DMS114 treated with DMSO at 0.1 percent for 48 hours (cell line): ENCODE measurements around the gene CRYGD.
A peak's percentile ranks its signal among the peaks of the same experiment; 100 is the strongest.
"Not testable (repeated sequence)": the region's sequence is repeated elsewhere in the genome, so short reads cannot be mapped to it uniquely, and the experiment has no call there.

Experiments used
- DNase-seq: peaks from one replicate; lab custom pipeline; 2025; ENCODE audit not compliant: unreplicated experiment; lab: John Stamatoyannopoulos, UW

The CRYGD gene

DNA sequence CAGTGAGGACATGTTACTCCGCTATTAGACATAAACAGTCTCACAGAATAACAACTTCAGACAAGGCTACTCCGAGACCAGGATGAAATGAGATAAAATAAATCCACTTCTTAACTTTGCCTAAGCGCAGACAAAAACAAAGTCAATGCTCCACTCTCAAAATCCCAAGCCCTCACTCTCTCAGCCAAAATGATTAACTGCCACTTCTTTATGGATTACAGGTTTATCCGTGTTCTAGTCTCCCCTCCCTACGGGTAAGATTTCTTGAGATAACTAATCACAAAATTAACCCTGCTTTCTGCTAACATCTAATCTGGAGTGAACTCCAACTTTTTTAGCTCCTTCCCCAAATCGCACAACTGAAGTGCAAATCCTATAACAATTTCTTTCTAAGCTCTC is 6.4 kb upstream of the CRYGD start:
- DNase-seq: no peak

DNA sequence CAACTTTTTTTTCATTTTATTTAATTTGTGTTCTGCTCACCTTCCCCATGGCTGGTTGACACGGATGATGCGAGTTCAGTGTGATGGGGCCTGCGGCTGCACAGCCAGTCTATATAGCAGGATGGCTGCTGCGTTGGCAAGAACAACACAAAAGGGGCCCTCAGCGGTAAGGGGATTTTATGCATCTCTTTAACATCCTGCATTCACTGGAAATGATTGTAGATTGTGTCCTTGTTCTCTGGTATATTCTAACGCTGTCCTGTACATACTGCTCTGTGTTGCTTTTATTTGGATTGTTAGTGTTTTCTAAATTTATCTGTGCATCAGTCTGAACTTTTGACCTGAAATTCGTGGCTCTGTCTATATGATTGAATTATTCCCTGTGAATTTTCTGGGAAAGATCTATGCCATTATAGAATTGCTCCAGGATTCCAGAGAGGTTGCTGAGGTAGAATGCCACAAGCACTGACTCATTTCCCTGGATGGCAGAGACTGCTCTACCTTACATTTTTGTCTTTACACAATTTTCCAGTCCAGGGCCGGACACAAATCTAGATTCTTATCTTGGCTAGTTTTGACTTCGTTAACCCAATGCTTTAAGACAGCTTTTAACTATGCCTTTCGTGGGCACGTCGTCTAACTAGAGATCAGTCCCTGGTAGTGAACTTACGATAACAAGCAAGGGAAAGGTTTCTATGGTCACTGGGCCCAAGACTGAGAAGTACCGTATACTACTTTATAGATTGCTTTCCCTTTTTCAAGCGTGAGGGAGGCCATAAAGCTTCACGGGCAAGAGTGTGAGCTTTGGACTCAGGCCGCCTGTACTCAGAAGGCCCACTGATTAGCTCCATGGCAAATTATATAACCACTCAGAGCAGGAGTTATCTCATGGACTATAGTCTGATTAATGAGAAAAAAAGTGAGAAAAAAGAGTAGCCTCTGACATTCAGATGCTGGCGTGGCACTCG is 5.7 kb upstream of the CRYGD start, which contains the start of gene CRYGC:
CRYGC (minus strand) TSS at position 85 of the 968 bp plus-strand sequence; CDS start at position 49, 36 bp downstream.
- no peak for DNase-seq

DNA sequence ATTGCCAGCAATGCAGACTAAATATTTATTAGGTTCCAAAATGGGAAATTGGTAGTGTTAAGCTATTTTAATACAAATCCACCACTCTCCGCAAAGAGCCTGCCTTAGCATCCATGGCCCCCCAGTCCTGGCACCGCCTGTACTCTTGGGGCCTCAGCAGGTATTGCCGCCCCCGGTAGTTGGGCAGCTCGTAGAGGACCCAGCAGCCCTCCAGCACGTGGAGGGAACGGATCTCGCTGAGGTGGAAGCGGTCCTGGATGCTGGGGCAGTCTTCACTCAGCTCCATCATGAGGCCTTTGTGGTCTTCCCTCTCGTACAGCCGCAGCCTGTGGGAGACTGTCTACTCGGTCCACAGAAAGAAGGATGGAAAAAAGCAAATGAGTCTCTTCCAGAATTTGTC is 3.8 kb upstream of the CRYGD start:
- DNase-seq: no peak

DNA sequence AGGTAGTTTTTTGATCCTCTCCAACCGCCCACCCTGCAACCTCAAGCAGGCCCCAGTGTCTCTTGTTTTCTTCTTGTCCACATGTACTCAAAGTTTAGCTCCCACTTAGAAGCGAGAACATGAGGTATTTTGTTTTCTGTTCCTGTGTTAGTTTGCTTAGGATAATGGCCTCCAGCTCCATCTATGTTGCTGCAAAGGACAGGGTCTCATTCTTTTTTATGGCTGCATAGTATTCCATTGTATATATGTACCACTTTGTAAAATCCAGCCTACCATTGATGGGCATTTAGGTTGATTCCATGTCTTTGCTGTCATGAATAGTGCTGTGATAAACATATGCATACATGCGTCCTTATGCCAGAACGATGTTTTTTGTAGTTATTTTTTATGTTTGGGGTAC is 2.8 kb upstream of the CRYGD start:
- DNase-seq: no peak

DNA sequence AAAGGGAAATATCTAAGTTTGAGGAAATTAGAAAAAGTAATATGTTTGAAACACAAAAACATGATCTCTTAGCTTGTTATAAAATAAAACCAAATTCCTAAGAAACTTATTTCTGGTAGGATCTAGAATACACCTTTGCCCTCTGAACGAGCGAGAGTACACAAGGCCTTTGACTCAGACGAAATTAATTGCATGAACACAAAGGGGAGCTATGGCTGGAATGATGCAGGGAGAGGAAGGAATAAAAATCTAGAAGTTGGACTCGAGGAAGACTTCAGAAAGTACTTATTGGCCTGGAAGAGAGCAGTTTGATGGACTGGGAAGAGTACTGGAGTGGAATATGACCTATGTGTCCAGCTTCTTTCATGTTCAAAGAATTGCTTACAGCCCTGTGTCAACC is 927 bp upstream of the CRYGD start:
- DNase-seq: no peak

DNA sequence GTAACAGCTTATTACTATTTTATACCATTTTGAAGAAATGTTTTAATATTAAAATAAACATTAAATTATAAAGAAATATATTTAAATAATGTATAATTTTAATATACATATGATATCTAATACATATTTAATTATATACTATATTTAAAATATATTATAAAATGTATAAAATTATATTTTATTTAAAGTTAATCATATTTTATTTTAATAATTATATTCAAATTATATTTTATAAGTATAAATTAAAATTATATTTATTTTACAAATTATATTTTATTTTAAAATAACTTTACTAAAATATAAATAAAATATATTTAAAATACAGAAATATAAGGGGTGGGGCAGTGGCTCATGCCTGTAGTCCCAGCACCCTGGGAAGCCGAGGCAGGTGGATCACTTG is 2.1 kb downstream of the CRYGD start:
- no peak for DNase-seq

DNA sequence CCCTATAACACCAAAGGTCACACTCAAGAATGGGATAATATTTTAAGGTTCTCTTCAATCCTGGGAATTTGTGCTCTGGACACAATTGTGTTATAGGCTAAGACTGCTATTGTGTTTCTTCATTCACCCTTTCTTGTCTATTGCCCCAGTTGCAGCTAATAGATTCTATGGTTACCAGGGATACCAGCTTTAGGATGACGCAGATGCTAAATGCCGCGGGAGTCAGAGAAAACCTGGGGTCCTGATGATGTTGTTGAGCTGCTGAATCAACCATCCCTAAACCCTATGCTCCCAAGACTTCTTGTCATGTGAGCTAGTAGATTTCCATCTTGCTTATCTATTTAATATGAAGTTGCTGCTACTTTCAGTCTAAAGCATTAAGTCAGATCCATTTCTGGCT is 5.4 kb downstream of the CRYGD start:
- DNase-seq: no peak

DNA sequence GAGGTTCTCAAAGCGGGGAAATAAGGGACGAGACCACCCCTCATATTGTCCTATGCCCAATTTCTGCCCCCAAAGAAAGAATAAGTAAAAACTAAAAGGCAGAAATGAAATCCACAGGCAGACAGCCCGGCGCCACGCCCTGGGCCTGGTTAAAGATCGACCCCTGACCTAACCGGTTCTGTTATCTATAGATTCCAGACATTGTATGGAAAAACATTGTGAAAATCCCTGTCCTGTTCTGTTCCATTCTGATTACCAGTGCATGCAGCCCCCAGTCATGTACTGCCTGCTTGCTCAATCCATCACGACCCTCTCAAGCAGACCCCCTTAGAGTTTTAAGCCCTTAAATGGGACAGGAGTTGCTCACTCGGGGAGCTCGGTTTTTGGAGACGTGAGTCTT is 6.9 kb downstream of the CRYGD start:
- DNase-seq: not testable (repeated sequence)

DNA sequence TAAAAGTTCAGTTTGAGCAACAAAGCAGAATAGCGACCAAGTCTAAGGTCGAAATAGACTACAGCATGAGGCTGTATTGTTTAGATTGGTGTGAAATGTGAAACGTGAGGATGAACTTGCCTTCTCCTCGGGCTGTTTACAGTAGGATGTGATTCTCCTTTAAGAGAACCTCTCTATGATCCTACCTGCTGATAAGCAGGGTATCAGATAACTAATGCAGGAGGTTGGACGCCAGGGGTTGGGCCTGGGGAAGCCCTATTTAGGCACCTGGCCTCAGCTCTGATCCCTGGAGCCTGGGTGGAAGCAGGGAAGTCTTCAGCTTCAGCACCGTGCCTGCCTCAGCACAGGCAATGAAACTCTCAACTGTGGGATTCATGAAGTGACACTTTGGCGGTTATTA is 11.4 kb downstream of the CRYGD start:
- no peak for DNase-seq

DNA sequence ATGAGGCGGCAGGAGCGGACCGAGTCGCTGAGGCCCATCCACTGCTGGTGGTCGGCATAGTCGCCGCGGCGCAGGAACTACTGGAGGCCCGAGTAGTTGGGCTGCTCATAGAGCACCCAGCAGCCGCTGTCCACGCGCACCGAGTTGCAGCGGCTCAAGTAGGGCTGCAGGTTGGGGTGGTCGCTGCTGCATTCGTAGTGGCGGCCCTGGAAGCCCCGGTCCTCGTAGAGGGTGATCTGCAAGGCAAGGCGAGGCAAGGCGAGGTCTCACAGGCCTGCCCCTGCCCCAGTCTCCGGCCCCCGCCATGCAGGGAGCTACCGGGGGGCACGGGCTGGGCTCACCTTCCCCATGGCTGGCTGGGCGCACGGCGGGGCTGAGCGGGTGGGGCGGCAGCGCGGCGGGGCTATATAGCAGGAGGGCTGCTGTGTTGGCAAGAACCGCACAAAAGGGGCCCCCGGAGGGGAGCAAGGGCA is 12.0 kb downstream of the CRYGD start:
- not testable (repeated sequence) for DNase-seq

DNA sequence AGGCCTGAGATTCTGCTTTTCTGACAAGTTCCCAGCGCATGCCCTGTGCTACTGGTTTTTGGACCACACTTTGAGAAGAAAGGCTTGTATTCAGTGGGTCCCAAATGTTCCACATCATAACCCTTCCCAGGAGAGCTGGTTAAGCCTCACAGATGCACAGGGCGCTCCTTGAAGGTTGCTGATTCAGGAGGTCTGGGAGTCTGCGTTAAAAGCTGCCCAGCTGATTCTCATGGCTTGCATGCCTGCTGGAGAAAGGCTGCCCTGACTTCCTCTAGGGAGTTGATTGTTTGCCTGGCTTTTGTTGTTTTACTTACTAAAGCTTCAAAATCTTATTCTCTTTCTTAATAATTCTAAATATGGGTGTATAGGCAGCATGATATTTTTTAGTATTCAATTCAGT is 20.7 kb downstream of the CRYGD start:
- no peak for DNase-seq

DNA sequence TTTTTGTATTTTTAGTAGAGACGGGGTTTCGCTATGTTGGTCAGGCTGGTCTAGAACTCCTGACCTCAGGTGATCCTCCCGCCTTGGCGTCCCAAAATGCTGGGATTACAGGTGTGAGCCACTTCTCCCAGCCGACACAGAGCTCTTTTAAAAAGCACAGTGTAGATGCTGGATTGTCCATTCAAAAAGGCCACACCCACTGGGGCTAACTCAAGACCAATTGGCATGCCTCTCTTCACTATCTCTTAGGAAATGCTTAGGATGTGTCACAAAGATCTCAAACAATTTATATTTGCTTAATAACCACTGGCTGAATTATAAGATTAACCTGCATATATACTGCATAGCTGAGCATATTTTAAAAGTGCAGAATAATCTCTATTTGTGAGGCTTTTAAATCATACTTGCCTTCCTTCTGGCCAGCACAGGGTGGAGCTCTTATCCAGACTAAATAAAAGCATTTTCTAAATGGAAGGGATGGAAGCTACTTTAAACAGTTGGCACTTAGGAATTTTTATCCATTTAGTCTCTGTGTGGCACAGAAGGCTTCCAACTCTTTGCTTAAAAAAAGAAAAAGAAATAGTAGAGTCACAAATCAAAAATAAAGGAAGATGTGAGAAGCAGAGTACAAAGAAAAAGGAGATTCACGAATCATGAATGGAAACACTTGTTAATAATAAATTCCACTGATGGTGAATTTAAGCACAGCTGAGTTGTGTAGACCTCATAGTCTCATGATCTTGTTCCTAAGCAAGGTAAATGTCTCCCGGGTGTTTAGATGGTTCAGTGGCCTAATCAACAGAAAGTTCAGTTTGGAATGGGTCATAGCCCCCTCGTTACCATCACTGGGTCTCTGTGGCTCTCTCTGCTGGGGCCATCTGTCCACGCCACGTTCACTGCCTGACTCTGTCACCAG is 22.4 kb downstream of the CRYGD start:
- peak; percentile 51 for DNase-seq

DNA sequence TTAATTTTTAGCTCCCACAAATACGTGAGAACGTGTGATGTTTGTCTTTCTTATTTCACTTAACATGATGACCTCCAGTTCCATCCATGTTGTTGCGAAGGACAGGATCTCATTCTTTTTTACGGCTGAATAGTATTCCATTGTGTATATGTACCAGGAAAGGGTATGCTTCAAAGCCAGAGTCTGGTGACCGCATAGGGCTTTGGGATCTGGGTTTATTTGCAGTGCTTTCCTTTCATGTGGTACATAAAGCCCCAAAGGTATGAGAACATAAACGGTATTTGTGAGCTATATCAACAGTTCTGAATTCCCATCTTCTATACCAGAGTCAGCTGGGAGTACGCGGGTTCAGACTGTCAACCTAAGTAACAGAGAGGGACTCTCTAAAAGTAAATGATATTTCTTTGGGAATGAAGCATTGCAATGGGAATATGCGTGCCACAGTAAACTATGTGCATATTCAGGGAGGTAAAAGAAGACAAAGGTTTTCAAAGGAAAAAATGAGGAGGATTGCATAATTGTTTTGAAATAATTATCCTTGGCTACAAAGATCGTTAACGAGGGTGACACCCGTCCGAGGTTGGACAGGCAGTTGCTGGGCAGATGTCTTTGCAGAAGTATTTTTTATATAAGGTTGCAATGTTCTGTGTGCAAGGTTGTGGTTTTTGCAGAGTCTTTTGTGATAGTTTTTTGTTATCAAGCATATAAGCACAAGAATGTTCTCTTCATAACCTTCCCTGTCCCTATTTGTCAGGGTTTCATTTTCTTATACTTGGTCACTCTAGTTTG is 24.4 kb downstream of the CRYGD start:
- no peak for DNase-seq

DNA sequence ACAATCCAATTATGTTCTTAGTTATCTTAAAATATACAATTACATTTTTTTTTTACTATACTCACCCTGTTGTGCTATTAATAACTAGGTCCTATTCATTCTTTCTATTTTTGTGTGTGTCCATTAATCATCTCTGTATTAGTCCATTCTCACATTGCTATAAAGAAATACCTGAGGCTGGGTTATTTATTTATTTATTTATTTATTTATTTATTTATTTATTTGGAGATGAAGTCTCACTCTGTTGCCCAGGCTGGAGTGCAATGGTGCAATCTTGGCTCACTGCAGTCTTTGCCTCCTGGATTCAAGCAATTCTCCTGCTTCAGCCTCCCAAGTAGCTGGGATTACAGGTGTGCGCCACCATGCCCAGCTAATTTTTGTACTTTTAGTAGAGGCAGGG is 25.6 kb downstream of the CRYGD start:
- not testable (repeated sequence) for DNase-seq

DNA sequence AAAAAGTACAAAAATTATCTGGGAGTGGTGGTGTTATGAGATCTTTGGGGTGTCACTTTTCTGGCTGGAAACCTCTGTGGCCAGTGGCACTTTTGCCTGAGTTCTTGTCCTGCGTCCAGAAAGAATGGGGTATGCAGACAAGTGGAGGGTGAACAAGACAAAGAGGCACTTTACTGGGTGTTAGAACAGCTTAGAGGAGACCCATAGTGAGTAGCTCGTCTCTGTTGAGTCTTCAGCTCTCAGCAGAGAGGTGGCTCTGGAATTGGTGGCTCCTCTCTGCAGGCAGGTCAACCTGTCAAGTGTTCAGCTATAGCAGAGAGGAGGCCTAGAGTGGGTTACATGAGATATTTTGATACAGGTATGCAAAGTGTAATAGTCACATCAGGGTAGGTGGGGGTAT is 26.1 kb downstream of the CRYGD start:
- no peak for DNase-seq

DNA sequence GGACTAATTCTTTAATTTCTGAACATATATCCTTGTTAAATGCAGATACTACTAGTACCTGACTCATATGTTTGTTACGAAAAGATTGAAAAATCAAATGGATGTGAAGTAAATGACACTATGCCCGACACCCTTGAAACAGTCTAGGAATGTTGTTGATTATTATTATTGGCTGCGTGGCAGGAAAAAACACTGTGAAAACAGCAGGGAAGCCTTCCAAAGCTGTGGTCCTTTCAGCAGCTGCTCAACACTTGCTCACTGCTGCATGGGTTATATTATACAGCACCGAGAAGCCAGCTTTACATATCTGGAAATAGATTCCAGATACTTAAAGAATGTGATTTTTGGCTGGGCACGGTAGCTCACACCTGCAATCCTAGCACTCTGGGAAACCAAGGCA is 26.5 kb downstream of the CRYGD start:
- no peak for DNase-seq

DNA sequence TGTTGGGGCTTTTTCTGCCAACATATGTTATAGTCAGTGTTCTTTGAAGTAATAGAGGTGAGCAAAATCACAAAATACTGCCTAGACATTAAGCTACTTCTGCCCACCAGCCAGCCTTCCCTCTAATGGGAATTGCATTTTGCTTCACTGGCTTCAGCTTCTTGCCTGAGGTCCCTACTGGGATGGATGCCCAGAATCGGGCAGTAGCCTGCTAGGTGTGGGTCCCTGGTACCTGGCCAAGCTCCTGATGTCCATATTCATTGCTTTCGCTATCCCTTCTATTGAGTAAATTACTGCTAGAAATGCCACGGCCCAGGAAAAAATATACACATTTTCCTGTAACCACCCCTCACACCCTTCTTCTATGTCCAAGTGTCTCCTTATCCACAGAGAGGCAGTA is 27.0 kb downstream of the CRYGD start:
- DNase-seq: no peak

DNA sequence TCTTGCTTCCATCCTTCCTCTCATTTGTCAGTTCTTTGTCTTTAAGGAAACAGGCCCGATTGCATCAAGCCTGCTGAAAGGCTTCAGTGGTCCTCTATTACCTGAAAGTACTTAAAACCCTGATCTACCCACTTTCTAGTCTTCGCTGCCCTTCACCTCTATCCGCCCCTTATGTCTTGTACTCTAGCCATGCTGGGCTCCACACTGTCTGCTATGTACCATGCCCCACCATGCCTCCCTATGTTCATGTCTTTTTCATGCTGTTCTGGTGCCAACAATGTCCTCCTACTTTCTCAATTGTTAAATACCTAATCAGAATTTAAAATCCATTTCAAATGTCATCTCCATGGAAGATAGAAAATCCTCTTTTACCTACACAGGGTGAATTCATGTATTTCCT is 28.2 kb downstream of the CRYGD start:
- no peak for DNase-seq

DNA sequence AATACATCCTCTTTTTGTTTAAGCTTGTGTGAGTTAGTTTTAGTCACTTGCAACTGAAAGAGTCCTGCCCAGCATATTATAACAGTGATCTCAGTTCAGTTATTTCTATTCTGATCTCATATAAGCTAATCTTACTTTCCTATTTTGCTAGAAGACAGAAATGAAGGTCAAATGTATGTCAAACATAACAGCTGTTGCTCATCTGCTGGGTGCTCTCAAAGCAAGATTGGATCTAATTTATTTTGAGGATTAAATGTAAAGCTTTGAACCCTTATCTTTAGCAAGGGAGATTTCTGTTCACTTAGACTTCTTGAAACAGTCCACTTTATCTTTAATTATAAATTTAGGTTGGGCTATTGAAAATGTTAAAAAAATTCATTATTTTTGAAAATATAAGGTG is 31.2 kb downstream of the CRYGD start:
- no peak for DNase-seq

DNA sequence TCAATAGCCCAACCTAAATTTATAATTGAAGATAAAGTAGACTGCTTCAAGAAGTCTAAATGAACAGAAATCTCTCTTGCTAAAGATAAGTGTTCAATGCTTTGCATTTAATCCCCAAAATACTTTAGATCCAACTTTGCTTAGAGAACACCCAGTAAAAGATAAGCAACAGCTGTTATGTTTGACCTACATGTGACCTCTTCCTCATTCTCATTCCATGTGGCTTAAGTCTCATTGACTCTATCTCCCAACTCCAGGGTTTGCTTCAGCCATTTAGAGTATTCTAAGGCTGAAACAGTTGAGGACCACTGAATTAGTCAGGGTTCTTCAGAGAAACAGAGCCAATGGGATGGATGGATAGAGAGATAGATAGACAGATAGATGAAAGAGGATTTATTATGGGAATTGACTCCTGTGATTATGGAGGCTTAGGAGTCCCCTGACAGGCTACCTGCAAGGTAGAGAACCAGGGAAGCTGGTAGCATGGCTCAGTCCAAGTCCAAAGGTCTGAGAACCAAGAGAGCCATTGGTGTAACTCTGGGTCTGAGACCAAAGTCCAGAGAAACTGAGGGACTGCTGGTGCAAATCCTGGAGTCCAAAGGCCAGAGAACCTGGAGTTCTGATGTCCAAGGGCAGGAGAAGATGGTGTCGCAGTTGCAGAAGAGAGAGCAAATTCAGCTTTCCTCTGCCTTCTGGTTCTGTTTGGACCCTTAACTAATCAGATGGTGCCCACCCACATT is 32.1 kb downstream of the CRYGD start:
- no peak for DNase-seq
